ENCODE data around the gene SLC34A3.
A peak's percentile ranks its signal among the peaks of the same experiment; 100 is the strongest.
"Not testable (repeated sequence)": the region's sequence is repeated elsewhere in the genome, so short reads cannot be mapped to it uniquely, and the experiment has no call there.

Gene SLC34A3

DNA sequence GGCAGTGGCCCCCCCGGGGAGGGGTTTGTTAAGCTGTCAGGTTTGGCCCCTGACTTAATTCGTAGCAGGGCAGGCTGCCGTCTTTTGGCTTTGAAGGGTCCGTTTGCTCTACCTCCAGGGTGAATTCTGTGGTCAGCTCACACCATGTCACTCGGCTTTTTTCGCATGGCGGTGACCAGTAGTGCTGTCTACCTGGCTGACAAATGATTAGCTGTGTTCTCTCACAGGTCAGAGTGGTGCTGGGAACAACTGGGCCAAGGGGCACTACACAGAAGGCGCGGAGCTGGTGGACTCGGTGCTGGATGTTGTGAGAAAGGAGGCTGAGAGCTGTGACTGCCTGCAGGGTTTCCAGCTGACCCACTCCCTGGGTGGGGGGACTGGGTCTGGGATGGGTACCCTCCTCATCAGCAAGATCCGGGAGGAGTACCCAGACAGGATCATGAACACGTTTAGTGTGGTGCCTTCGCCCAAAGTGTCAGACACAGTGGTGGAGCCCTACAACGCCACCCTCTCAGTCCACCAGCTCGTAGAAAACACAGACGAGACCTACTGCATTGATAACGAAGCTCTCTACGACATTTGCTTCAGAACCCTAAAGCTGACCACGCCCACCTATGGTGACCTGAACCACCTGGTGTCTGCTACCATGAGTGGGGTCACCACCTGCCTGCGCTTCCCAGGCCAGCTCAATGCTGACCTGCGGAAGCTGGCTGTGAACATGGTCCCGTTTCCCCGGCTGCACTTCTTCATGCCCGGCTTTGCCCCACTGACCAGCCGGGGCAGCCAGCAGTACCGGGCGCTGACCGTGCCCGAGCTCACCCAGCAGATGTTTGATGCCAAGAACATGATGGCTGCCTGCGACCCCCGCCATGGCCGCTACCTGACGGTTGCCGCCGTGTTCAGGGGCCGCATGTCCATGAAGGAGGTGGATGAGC is 11.8 kb downstream of the SLC34A3 start:
- Histone ChIP-seq H3K27me3 (replicated peaks; ENCODE audit: insufficient read depth, low read length) (no peaks in the 10 kb centered on the region), H3K27ac (ENCODE audit: low read length) (no peak overlapping the region), H3K79me2 (ENCODE audit: low read length) (peaks cover 31% of the 10 kb centered on the region), H2AFZ (ENCODE audit: low read length) (no peak overlapping the region), H3K4me2 (ENCODE audit: low read depth, low read length) (peak overlapping the region; percentile 92), H4K20me1 (ENCODE audit: insufficient read depth, low read length) (peaks cover 16% of the 10 kb centered on the region), H3K9ac (ENCODE audit: low read length) (peak overlapping the region; percentile 82), H3F3A (ENCODE audit: insufficient read depth, low read length) (peaks cover 28% of the 10 kb centered on the region; the same call in 1 of the 2 replicates), H3K4me1 (ENCODE audit: low read length) (peaks cover 10% of the 10 kb centered on the region; the same call in 1 of the 2 replicates), H3K4me3 (ENCODE audit: low read length) (peak overlapping the region; percentile 81), H3K36me3 (replicated peaks; ENCODE audit: insufficient read depth, low read length) (no peaks in the 10 kb centered on the region; the same call in 1 of the 2 replicates), H3K9me3 (replicated peaks; ENCODE audit: insufficient read depth, low read length) (no peaks in the 10 kb centered on the region), H3K9me2 (replicated peaks; ENCODE audit: insufficient read depth, low read length) (no peaks in the 10 kb centered on the region)
- TF ChIP-seq EZH2 (optimal IDR thresholded peaks at IDR 0.05; ENCODE audit: low read depth, low read length) (no peak), CTCF (IDR thresholded peaks at IDR 0.05; ENCODE audit: low read length) (no peak), EZH2phosphoT487 (IDR thresholded peaks at IDR 0.05; ENCODE audit: low read length) (no peak)
- no peak for DNase-seq

- H3K9ac ChIP-seq (ENCODE audit: low read length); H3K9me3 ChIP-seq (replicated peaks; ENCODE audit: insufficient read depth, low read length); H3K36me3 ChIP-seq (replicated peaks; ENCODE audit: insufficient read depth, low read length); H3K27ac ChIP-seq (ENCODE audit: low read length); H3K4me1 ChIP-seq (ENCODE audit: low read length); H3K27me3 ChIP-seq (replicated peaks; ENCODE audit: insufficient read depth, low read length); H3K4me2 ChIP-seq (ENCODE audit: low read depth, low read length); DNase-seq; H2AFZ ChIP-seq (ENCODE audit: low read length); H3K4me3 ChIP-seq (ENCODE audit: low read length); H3K9me2 ChIP-seq (replicated peaks; ENCODE audit: insufficient read depth, low read length): not testable (repeated sequence)
- Histone ChIP-seq H3F3A (ENCODE audit: insufficient read depth, low read length) (peaks cover 28% of the 10 kb centered on the region; the same call in 1 of the 2 replicates), H4K20me1 (ENCODE audit: insufficient read depth, low read length) (peaks cover 16% of the 10 kb centered on the region), H3K79me2 (ENCODE audit: low read length) (peaks cover 31% of the 10 kb centered on the region)
Measured at GRCh38 chr9:137243266-137243625, 12.5 kb downstream of the SLC34A3 start.

GRCh38 chr9:137243626-137244485 is 13.2 kb downstream of the SLC34A3 start:
- H3K9me2 ChIP-seq (replicated peaks; ENCODE audit: insufficient read depth, low read length), result no peaks in the 10 kb centered on the region
- H3K79me2 ChIP-seq (ENCODE audit: low read length), result peaks cover 27% of the 10 kb centered on the region
- H3K4me3 ChIP-seq (ENCODE audit: low read length), result no peak overlapping the region
- H3K27ac ChIP-seq (ENCODE audit: low read length), result no peak overlapping the region
- no peaks in the 10 kb centered on the region; the same call in 1 of the 2 replicates for H3K36me3 ChIP-seq (replicated peaks; ENCODE audit: insufficient read depth, low read length)
- H3K9ac ChIP-seq (ENCODE audit: low read length), result no peak overlapping the region
- peaks cover 16% of the 10 kb centered on the region for H4K20me1 ChIP-seq (ENCODE audit: insufficient read depth, low read length)
- DNase-seq, result no peak
- no peak overlapping the region for H2AFZ ChIP-seq (ENCODE audit: low read length)
- H3F3A ChIP-seq (ENCODE audit: insufficient read depth, low read length), result peaks cover 28% of the 10 kb centered on the region; the same call in 1 of the 2 replicates
- TF ChIP-seq CTCF (IDR thresholded peaks at IDR 0.05; ENCODE audit: low read length) (no peak), EZH2phosphoT487 (IDR thresholded peaks at IDR 0.05; ENCODE audit: low read length) (no peak), EZH2 (optimal IDR thresholded peaks at IDR 0.05; ENCODE audit: low read depth, low read length) (no peak)
- peaks cover 10% of the 10 kb centered on the region; the same call in 1 of the 2 replicates for H3K4me1 ChIP-seq (ENCODE audit: low read length)
- H3K9me3 ChIP-seq (replicated peaks; ENCODE audit: insufficient read depth, low read length), result no peaks in the 10 kb centered on the region
- H3K27me3 ChIP-seq (replicated peaks; ENCODE audit: insufficient read depth, low read length), result no peaks in the 10 kb centered on the region
- no peak overlapping the region for H3K4me2 ChIP-seq (ENCODE audit: low read depth, low read length)

All from MM.1S (cell line).